Measurements from ENCODE around the gene ARHGAP31.

ARHGAP31 gene

DNA sequence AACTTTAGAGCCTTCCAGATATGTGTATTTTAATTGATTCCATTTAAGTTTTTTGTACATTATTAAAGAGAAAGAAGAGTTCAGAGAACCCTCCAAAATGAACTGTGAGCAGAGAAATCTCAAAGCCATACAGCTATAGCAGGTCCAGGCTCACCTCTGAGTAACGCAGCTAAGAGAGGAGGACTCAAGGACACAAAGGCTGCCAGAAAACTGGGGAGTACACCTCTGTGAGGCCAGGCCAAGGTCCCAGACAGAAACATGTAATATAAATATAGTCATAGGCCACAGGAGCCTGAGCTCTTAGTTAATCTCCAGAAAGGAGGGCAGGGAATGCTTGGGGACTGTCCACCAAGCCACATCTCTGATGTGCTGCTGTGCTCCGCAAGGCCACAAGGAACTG is 102.7 kb downstream of the ARHGAP31 start:
- no peaks in the 10 kb centered on the region for H3K9me3 ChIP-seq (ENCODE audit: severe bottlenecking)
- no peak overlapping the region for H3K27ac ChIP-seq
- TF ChIP-seq, protein P1, sequence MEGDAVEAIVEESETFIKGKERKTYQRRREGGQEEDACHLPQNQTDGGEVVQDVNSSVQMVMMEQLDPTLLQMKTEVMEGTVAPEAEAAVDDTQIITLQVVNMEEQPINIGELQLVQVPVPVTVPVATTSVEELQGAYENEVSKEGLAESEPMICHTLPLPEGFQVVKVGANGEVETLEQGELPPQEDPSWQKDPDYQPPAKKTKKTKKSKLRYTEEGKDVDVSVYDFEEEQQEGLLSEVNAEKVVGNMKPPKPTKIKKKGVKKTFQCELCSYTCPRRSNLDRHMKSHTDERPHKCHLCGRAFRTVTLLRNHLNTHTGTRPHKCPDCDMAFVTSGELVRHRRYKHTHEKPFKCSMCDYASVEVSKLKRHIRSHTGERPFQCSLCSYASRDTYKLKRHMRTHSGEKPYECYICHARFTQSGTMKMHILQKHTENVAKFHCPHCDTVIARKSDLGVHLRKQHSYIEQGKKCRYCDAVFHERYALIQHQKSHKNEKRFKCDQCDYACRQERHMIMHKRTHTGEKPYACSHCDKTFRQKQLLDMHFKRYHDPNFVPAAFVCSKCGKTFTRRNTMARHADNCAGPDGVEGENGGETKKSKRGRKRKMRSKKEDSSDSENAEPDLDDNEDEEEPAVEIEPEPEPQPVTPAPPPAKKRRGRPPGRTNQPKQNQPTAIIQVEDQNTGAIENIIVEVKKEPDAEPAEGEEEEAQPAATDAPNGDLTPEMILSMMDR (IDR thresholded peaks at IDR 0.05; ENCODE audit: low read depth, low read length), result no peak
- DNase-seq, result no peak
- no peaks in the 10 kb centered on the region for H3K27me3 ChIP-seq (ENCODE audit: insufficient read depth, low read depth, severe bottlenecking)
- no peaks in the 10 kb centered on the region for H3K36me3 ChIP-seq
- H3K4me3 ChIP-seq (ENCODE audit: low read depth, low read length), result no peak overlapping the region

DNA sequence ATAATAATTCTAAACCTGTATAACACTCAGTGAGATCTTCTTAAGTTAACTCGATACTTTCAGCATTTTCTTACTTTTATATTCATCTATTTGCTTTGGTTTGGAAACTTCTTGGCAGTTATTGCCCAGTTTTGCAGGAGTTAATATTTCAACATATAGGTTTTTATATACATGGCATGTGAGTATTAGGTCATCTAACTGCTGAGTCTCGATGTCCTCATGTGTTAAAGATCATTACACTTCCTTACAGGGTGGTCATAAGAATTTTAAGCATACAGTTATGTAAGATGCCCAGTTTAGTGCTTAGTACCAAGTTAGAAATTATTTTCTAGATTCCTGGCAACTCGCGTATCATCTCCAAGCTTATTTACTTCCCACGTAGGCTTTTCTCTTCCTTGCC is 106.3 kb downstream of the ARHGAP31 start:
- Histone ChIP-seq H3K27me3 (ENCODE audit: insufficient read depth, low read depth, severe bottlenecking) (no peaks in the 10 kb centered on the region), H3K27ac (no peak overlapping the region), H3K9me3 (ENCODE audit: severe bottlenecking) (no peaks in the 10 kb centered on the region), H3K4me3 (ENCODE audit: low read depth, low read length) (no peak overlapping the region), H3K36me3 (no peaks in the 10 kb centered on the region)
- TF ChIP-seq, protein P1 (IDR thresholded peaks at IDR 0.05; ENCODE audit: low read depth, low read length), result no peak
- no peak for DNase-seq

DNA sequence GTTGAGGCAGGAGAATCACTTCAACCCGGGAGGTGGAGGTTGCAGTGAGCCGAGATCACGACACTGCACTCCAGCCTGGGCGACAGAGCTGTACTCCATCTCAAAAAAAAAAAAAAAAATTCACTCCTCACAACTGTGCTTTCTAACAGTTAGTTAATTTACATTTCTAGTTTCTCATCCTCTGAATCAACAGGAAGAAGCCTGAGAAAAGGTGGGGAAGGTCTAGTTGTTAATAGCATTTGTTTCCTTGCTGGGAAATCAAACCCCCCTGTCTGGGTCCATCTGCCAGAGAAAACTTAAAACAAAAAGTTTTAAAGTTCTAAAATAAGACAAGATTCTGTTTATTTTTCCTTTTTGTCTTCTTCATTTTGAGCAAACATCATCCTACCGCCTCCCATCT is 106.9 kb downstream of the ARHGAP31 start:
- TF ChIP-seq, protein P1 (IDR thresholded peaks at IDR 0.05; ENCODE audit: low read depth, low read length), result no peak

DNA sequence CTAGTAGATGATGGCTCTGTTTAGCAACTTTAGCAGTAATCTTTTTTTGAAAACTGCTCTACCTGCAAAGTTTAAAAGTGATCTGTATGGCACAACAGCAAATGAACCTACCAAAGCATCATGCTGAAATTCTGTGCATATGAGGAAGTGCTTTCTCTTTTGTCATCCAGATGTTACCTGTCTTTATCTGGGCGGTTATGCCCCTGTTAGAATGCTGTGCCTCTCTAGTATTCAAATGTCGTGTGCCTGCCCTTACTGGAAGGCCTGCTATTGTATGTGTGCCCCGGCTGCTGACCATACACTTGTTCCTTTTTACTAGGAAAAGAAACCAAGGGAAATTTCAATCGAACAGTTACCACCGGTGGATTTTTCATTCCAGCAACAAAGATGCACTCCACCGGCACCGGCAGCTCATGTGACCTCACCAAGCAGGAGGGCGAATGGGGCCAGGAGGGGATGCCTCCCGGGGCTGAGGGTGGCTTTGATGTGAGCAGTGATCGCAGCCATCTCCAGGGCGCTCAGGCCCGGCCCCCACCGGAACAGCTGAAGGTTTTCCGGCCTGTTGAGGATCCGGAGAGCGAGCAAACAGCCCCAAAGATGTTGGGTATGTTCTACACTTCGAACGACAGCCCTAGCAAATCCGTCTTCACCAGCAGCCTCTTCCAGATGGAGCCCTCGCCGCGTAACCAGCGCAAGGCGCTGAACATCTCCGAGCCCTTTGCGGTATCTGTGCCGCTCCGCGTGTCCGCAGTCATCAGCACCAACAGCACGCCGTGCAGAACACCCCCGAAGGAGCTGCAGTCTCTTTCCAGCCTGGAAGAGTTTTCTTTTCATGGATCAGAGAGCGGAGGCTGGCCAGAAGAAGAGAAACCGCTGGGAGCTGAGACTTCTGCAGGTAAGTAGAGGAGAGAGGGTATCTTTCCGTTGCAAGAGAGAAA is 107.6 kb downstream of the ARHGAP31 start:
- Histone ChIP-seq H3K27ac (no peak overlapping the region), H3K9me3 (ENCODE audit: severe bottlenecking) (no peaks in the 10 kb centered on the region), H3K4me3 (ENCODE audit: low read depth, low read length) (no peak overlapping the region), H3K36me3 (no peaks in the 10 kb centered on the region), H3K27me3 (ENCODE audit: insufficient read depth, low read depth, severe bottlenecking) (no peaks in the 10 kb centered on the region)
- TF ChIP-seq, protein P1 (IDR thresholded peaks at IDR 0.05; ENCODE audit: low read depth, low read length), result no peak
- no peak for DNase-seq

More for the DNA sequence above, 106.9 kb downstream of the ARHGAP31 start:
- no peaks in the 10 kb centered on the region for H3K36me3 ChIP-seq
- DNase-seq, result no peak
- no peak overlapping the region for H3K27ac ChIP-seq
- H3K9me3 ChIP-seq (ENCODE audit: severe bottlenecking), result no peaks in the 10 kb centered on the region
- H3K4me3 ChIP-seq (ENCODE audit: low read depth, low read length), result no peak overlapping the region
- H3K27me3 ChIP-seq (ENCODE audit: insufficient read depth, low read depth, severe bottlenecking), result no peaks in the 10 kb centered on the region

DNA sequence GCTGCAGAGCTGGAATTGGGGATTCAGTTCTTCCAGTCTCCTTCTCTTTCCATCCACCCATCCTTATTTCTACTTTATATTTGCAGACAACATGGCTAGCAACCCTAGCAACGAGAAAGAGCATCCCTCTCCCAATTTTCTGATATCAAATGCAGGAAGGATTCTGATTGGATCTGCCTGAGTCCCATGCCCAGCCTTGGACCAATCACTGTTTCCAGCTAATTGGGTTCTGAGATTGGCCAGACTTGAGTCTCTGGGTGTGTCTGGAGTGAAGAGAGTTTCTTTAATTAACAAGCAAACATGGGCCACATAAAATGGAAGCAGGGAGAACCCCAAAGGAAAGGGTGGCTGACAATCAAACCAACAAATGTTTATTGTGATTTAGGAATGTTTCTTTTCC is 108.6 kb downstream of the ARHGAP31 start:
- Histone ChIP-seq H3K36me3 (no peaks in the 10 kb centered on the region), H3K9me3 (ENCODE audit: severe bottlenecking) (no peaks in the 10 kb centered on the region), H3K27ac (no peak overlapping the region), H3K27me3 (ENCODE audit: insufficient read depth, low read depth, severe bottlenecking) (no peaks in the 10 kb centered on the region), H3K4me3 (ENCODE audit: low read depth, low read length) (no peak overlapping the region)
- DNase-seq, result no peak
- TF ChIP-seq, protein P1 (IDR thresholded peaks at IDR 0.05; ENCODE audit: low read depth, low read length), result no peak

Data from WERI-Rb-1 (cell line).